HL-60 (cell line): ENCODE data around the gene DDRGK1.

Experiments used
- DNase-seq, 2 experiments: peaks; one replicate each; pipeline ENCODE4 v3.0.0-alpha.2; 2010 to 2020; ENCODE audit warnings: low read depth in 1 of 2, low spot score in 1 of 2
- H3K27ac ChIP-seq: fragments of 250-450 bp; sonication (Bioruptor Pico); replicated peaks from 2 replicates; pipeline ENCODE4 v1.5.1; 2020; ENCODE audit warnings: mild to moderate bottlenecking, moderate library complexity
- H3K27me3 ChIP-seq: fragments of 250-450 bp; sonication (Bioruptor Pico); 2 replicates; pipeline ENCODE4 v1.5.1; 2021; ENCODE audit warnings: mild to moderate bottlenecking, moderate library complexity; ENCODE audit not compliant: insufficient read depth, poor library complexity, severe bottlenecking
- H3K4me3 ChIP-seq: replicated peaks from 2 replicates; pipeline ENCODE4 v1.5.1; 2011; ENCODE audit warnings: mild to moderate bottlenecking, control low read depth, low read length; ENCODE audit not compliant: insufficient read depth
- GABPA ChIP-seq: IDR thresholded peaks from 2 replicates; pipeline ENCODE4 v1.6.1; 2012; ENCODE audit warnings: low read depth
- POLR2AphosphoS5 ChIP-seq: IDR thresholded peaks from 2 replicates; pipeline ENCODE4 v1.6.1; 2012; ENCODE audit warnings: low read depth
- REST ChIP-seq: IDR thresholded peaks from 2 replicates; pipeline ENCODE4 v1.6.1; 2012; ENCODE audit warnings: low read depth; ENCODE audit not compliant: insufficient replicate concordance
- SPI1 ChIP-seq: IDR thresholded peaks from 2 replicates; pipeline ENCODE4 v1.6.1; 2012; ENCODE audit warnings: low read depth, mild to moderate bottlenecking, borderline replicate concordance
- TF ChIP-seq, protein P1 (sequence below): IDR thresholded peaks from one replicate; pipeline ENCODE4 v1.5.1; 2011; ENCODE audit warnings: low read length, control low read depth, inconsistent platforms; ENCODE audit not compliant: insufficient read depth

The DDRGK1 gene

GRCh38 chr20:3172126-3172932, 32.2 kb downstream of the DDRGK1 start:
- no peak for TF ChIP-seq REST
- no peak for TF ChIP-seq GABPA
- no peak for TF ChIP-seq POLR2AphosphoS5
- TF ChIP-seq SPI1, result no peak
- TF ChIP-seq, protein P1, sequence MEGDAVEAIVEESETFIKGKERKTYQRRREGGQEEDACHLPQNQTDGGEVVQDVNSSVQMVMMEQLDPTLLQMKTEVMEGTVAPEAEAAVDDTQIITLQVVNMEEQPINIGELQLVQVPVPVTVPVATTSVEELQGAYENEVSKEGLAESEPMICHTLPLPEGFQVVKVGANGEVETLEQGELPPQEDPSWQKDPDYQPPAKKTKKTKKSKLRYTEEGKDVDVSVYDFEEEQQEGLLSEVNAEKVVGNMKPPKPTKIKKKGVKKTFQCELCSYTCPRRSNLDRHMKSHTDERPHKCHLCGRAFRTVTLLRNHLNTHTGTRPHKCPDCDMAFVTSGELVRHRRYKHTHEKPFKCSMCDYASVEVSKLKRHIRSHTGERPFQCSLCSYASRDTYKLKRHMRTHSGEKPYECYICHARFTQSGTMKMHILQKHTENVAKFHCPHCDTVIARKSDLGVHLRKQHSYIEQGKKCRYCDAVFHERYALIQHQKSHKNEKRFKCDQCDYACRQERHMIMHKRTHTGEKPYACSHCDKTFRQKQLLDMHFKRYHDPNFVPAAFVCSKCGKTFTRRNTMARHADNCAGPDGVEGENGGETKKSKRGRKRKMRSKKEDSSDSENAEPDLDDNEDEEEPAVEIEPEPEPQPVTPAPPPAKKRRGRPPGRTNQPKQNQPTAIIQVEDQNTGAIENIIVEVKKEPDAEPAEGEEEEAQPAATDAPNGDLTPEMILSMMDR, result no peak
- Histone ChIP-seq H3K4me3 (no peak overlapping the region), H3K27me3 (peaks cover 15% of the 10 kb centered on the region), H3K27ac (no peak overlapping the region)
- no peak for DNase-seq

- no peak for DNase-seq
- no peak for TF ChIP-seq SPI1
- TF ChIP-seq, protein P1, result no peak
- TF ChIP-seq POLR2AphosphoS5, result no peak
- TF ChIP-seq REST, result no peak
- TF ChIP-seq GABPA, result no peak
- Histone ChIP-seq H3K27ac (no peak overlapping the region), H3K4me3 (no peak overlapping the region), H3K27me3 (peaks cover 18% of the 10 kb centered on the region)
These were observed 32.9 kb downstream of the DDRGK1 start for GRCh38 chr20:3171391-3172125.

DNA sequence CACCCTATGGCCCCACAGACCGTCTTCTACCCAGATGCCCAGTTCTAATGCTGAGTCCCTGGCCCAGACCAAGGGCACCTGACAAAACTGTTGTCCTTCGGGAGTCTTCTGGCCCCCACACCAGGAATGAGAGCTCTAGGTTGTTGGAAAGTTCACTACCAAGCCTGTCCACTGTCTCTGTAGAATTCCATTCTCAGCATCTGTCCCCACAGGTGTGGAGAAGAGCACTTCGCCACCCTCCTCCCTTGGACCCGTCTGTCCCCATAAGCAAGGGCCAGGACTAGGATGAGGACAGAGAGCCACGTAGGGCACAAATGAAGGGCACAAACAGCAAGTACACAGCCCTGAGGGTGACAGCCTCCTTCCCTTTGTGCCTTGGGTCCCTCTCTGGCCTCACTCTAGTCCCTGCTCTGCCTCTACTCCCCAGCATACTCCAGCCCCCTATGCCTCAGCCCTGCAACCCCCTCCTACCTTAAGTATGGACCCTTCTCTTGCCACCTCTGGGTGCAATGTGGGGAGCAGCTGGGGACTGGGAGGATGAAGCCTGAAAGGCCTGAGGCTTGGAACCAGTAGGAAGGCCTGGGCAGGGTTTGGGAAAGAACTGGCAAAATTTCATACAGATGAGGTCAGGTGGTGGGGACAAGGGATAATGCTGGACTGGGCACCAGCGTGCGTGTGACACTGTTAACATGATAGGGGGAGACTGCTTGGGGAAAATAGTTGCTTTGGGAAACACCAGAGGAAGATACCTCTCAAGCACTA, 35.5 kb downstream of the DDRGK1 start:
- TF ChIP-seq REST, result no peak
- TF ChIP-seq POLR2AphosphoS5, result no peak
- TF ChIP-seq SPI1, result no peak
- TF ChIP-seq GABPA, result no peak
- TF ChIP-seq, protein P1, result no peak
- Histone ChIP-seq H3K27ac (no peak overlapping the region), H3K27me3 (peaks cover 13% of the 10 kb centered on the region), H3K4me3 (no peak overlapping the region)
- no peak for DNase-seq
